C4-2B (cell line): ENCODE results near the gene SH3RF3.

Experiments used
- ZFX ChIP-seq: fragments of 450-650 bp; IDR thresholded peaks from 2 replicates; pipeline ENCODE4 v1.6.1; 2017
- TF ChIP-seq, protein P1 (sequence below): fragments of 450-650 bp; conservative IDR thresholded peaks from 2 replicates; pipeline ENCODE4 v1.5.1; 2017; ENCODE audit warnings: mild to moderate bottlenecking

DNA sequence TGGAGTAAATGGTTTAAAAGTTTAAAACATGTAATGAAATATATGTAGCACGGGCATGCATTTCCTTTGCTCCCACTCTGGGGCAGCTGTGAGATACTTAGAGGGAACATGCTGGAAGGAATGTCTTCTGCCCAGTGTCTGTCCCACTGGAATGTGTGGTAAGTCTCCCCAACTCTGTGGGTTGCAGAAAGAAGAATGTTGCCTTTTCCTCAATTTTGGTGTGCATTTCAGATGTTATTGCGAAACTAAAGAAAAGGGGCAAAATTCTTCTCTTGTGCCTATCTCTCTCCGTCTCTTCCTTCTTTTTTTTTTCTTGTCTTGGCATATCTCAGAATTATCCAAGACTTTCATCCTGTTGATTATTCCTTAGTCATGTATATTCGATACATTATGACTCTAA lies 201.1 kb downstream of the SH3RF3 start:
- TF ChIP-seq, protein P1, sequence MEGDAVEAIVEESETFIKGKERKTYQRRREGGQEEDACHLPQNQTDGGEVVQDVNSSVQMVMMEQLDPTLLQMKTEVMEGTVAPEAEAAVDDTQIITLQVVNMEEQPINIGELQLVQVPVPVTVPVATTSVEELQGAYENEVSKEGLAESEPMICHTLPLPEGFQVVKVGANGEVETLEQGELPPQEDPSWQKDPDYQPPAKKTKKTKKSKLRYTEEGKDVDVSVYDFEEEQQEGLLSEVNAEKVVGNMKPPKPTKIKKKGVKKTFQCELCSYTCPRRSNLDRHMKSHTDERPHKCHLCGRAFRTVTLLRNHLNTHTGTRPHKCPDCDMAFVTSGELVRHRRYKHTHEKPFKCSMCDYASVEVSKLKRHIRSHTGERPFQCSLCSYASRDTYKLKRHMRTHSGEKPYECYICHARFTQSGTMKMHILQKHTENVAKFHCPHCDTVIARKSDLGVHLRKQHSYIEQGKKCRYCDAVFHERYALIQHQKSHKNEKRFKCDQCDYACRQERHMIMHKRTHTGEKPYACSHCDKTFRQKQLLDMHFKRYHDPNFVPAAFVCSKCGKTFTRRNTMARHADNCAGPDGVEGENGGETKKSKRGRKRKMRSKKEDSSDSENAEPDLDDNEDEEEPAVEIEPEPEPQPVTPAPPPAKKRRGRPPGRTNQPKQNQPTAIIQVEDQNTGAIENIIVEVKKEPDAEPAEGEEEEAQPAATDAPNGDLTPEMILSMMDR, result no peak
- no peak for TF ChIP-seq ZFX
